ENCODE measurements around the gene MINDY4.

DNA sequence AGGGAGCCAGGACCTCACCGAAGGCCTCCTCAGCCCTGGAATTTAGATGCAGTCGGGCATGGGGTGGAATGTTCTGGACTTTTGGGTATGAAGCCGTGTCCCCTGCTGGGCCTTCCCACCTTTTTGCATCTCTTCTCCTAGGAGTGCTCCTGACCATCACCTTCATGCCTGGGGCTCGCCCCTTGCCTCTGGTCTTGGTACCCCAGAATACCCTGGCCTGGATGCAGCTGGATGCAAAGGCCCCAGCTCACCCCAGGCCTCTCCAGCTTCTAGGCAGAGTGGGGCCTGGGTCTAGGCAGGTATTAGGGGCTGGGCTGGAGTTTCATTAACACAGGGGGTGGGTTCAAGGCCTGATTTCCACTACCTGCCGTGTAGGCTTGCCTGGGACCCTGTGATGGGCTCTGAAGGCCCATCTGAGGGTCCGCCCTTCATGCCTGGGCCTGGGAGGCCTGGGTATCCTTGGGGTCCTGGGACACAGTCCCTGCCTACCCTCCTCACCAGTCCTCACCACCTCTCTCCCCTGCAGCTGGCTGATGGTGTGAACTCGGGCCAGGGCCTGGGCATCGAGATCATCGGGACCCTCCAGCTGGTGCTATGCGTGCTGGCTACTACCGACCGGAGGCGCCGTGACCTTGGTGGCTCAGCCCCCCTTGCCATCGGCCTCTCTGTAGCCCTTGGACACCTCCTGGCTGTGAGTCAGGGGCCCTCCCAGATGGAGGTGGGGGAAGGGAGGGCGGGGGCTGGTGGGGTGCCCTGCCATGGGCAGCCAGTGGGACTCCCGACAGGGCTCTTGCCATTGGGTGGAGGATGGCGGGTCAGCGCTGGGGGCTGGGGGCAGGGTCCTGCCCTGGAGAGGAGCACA lies 150.6 kb downstream of the MINDY4 start:
- TF ChIP-seq, protein P1, sequence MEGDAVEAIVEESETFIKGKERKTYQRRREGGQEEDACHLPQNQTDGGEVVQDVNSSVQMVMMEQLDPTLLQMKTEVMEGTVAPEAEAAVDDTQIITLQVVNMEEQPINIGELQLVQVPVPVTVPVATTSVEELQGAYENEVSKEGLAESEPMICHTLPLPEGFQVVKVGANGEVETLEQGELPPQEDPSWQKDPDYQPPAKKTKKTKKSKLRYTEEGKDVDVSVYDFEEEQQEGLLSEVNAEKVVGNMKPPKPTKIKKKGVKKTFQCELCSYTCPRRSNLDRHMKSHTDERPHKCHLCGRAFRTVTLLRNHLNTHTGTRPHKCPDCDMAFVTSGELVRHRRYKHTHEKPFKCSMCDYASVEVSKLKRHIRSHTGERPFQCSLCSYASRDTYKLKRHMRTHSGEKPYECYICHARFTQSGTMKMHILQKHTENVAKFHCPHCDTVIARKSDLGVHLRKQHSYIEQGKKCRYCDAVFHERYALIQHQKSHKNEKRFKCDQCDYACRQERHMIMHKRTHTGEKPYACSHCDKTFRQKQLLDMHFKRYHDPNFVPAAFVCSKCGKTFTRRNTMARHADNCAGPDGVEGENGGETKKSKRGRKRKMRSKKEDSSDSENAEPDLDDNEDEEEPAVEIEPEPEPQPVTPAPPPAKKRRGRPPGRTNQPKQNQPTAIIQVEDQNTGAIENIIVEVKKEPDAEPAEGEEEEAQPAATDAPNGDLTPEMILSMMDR (IDR thresholded peaks at IDR 0.05; ENCODE audit: insufficient read depth, low read depth, low read length) = no peak
- TF ChIP-seq EZH2 (IDR thresholded peaks at IDR 0.05; ENCODE audit: insufficient read depth, low read length) = no peak
